Measurements from ENCODE around the gene UNC13A. TPM values are rescaled to one million over a fixed set of nuclear protein-coding genes. Genes with fewer than 3 reads are reported as not detected.

UNC13A gene
- total RNA-seq, 2 donors from 2014 or later = 1.3 to 2.6 TPM

- TF ChIP-seq POLR2A (IDR thresholded peaks at IDR 0.05) = no peak
- peak; percentile 51 to 75 (median 62) for TF ChIP-seq CTCF (IDR thresholded peaks at IDR 0.05)
- Histone ChIP-seq H3K27me3 (no peaks in the 10 kb centered on the region), H3K27ac (no peak overlapping the region), H3K4me3 (no peak overlapping the region), H3K36me3 (replicated peaks in 1 of 2; ENCODE audit: insufficient read depth in 1 of 2, low read depth in 2 of 2) (no peaks in the 10 kb centered on the region), H3K9me3 (no peaks in the 10 kb centered on the region), H3K4me1 (no peaks in the 10 kb centered on the region)
- intact Hi-C loops (cut with DNase I) = loop anchor here (10.0 kb wide), 1 partner anchor 141 kb away; the partner anchor contains the start of gene JAK3
- ATAC-seq (peak; percentile 65), DNase-seq (peak; percentile 31 to 65 (median 52))
- 41 to 43% methylated on average over 10 to 11 of the region's 11 CpGs for WGBS, 2 donors
Measured at GRCh38 chr19:17703824-17704463, 15.8 kb upstream of the UNC13A start.

GRCh38 chr19:17695198-17695597 lies 7.0 kb upstream of the UNC13A start:
- TF ChIP-seq POLR2A (IDR thresholded peaks at IDR 0.05) (no peak), CTCF (IDR thresholded peaks at IDR 0.05) (no peak)
- Histone ChIP-seq H3K27ac (no peak overlapping the region), H3K27me3 (no peaks in the 10 kb centered on the region), H3K9me3 (no peaks in the 10 kb centered on the region), H3K36me3 (replicated peaks in 1 of 2; ENCODE audit: insufficient read depth in 1 of 2, low read depth in 2 of 2) (no peaks in the 10 kb centered on the region), H3K4me1 (no peaks in the 10 kb centered on the region), H3K4me3 (no peak overlapping the region)
- DNase-seq (no peak), ATAC-seq (no peak)
- intact Hi-C loops (cut with DNase I) = no loop called here
- 22 to 80% methylated on average over 1 to 2 of the region's 2 CpGs for WGBS, 2 donors

GRCh38 chr19:17692566-17692965 lies 4.4 kb upstream of the UNC13A start:
- no peak for ATAC-seq
- Histone ChIP-seq H3K4me1 (peaks cover 9% of the 10 kb centered on the region), H3K9me3 (no peaks in the 10 kb centered on the region), H3K27me3 (peaks cover 0 to 6% of the 10 kb centered on the region in 2 donors), H3K36me3 (replicated peaks in 1 of 2; ENCODE audit: insufficient read depth in 1 of 2, low read depth in 2 of 2) (no peaks in the 10 kb centered on the region), H3K4me3 (no peak overlapping the region), H3K27ac (no peak overlapping the region)
- intact Hi-C loops (cut with DNase I) = no loop called here
- WGBS, 2 donors = 61 to 73% methylated on average over 4 of the region's 4 CpGs
- TF ChIP-seq CTCF (IDR thresholded peaks at IDR 0.05) = no peak
- no peak for TF ChIP-seq POLR2A (IDR thresholded peaks at IDR 0.05)
- no peak for DNase-seq

GRCh38 chr19:17688853-17689595 lies 870 bp upstream of the UNC13A start:
- Histone ChIP-seq H3K9me3 (no peaks in the 10 kb centered on the region), H3K27me3 (peaks cover 0 to 12% of the 10 kb centered on the region in 2 donors), H3K4me3 (no peak overlapping the region), H3K36me3 (replicated peaks in 1 of 2; ENCODE audit: insufficient read depth in 1 of 2, low read depth in 2 of 2) (no peaks in the 10 kb centered on the region), H3K27ac (no peak overlapping the region), H3K4me1 (peaks cover 14% of the 10 kb centered on the region)
- ATAC-seq (no peak), DNase-seq (no peak)
- intact Hi-C loops (cut with DNase I) = no loop called here
- no peak for TF ChIP-seq POLR2A (IDR thresholded peaks at IDR 0.05)
- TF ChIP-seq CTCF (IDR thresholded peaks at IDR 0.05) = no peak
- 47 to 57% methylated on average over 10 of the region's 10 CpGs for WGBS, 2 donors
